Stomach (tissue), 4 donors: ENCODE results near the gene HELZ2.

Source experiments
- POLR2A ChIP-seq, 4 donors: fragments of 450-650 bp; IDR thresholded peaks; one replicate each; pipeline ENCODE4 v1.6.1; 2016; ENCODE audit warnings: antibody characterized with exemption in 4 of 4, control low read depth in 2 of 4, mild to moderate bottlenecking in 1 of 4, moderate library complexity in 1 of 4
- TF ChIP-seq, protein P1 (sequence below), 7 experiments: fragments of 450-650 bp in 4 of 7; fragments of 200-600 bp in 3 of 7; sonication (generic) in 3 of 7; IDR thresholded peaks; one replicate each; pipeline ENCODE4 v1.5.1; 2016 to 2019; ENCODE audit warnings: antibody characterized with exemption in 7 of 7, control low read depth in 2 of 7, mild to moderate bottlenecking in 1 of 7

DNA sequence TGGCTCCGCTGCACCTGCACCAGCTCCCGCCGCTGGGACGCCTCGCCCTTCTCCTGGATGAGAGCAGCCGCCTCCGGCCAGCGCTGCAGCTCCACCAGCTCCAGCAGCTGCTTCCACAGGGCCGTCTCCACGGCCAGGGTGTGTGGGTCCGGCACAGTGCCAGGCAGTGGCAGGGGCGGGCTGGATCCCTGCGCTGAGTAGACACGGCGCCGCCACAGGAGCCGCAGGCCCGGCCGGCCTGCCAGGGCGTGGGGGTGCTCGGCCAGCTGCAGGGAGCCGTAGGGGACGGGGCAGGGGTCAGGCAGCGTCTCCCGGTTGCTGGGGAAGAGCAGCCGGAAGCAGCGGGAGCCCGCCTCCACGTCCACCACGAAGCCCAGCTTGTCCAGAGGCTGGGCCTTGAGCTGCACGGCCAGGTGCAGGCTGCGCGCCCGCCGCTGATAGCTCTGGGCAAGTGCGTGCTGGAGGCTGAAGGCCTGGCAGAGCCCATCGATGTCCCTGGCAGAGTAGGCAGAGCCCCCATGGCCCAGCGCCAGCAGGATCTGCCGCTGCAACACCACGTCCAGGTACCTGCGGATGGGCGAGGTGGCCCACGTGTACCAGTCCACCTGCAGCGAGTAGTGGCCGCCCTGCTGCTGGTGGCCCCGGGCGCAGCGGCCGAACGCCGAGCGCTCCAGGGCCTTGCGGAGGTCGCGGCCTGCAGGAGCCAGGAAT, 10.7 kb downstream of the HELZ2 start:
- TF ChIP-seq, protein P1, sequence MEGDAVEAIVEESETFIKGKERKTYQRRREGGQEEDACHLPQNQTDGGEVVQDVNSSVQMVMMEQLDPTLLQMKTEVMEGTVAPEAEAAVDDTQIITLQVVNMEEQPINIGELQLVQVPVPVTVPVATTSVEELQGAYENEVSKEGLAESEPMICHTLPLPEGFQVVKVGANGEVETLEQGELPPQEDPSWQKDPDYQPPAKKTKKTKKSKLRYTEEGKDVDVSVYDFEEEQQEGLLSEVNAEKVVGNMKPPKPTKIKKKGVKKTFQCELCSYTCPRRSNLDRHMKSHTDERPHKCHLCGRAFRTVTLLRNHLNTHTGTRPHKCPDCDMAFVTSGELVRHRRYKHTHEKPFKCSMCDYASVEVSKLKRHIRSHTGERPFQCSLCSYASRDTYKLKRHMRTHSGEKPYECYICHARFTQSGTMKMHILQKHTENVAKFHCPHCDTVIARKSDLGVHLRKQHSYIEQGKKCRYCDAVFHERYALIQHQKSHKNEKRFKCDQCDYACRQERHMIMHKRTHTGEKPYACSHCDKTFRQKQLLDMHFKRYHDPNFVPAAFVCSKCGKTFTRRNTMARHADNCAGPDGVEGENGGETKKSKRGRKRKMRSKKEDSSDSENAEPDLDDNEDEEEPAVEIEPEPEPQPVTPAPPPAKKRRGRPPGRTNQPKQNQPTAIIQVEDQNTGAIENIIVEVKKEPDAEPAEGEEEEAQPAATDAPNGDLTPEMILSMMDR (IDR thresholded peaks at IDR 0.05): no peak
- TF ChIP-seq POLR2A (IDR thresholded peaks at IDR 0.05): no peak
